K562 (cell line): ENCODE data around the gene ZNF668. TPM values are rescaled to one million over a fixed set of nuclear protein-coding genes. Genes with fewer than 3 reads are reported as not detected.

Experiments used
- ATAC-seq: fragments of 200-7000 bp; cut with Tn5 transposase; 3 replicates; pipeline ENCODE4 v1.9.1; 2020; ENCODE audit warnings: moderate library complexity
- BruUV-seq: library from RNA; stranded (reverse); fragments of 400-500 nt; replicated peaks from 2 replicates; lab custom pipeline; 2021; lab: Mats Ljungman, UMichigan
- CTCF ChIA-PET: fragments of 300-600 bp; formaldehyde crosslinking; extraction: SDS; loops from one replicate; lab custom pipeline; 2021; ENCODE audit warnings: low intra/inter-chr PET ratio; lab: Yijun Ruan, JAX
- POLR2A ChIA-PET: fragments of 300-600, 350-650 bp; sonication (Branson Sonifier 250); formaldehyde crosslinking; extraction: SDS; loops from one replicate; lab custom pipeline; 2021; ENCODE audit warnings: antibody characterized with exemption, inconsistent platforms; lab: Yijun Ruan, JAX
- DNase-seq, 4 experiments: peaks; one replicate each; pipeline versions ENCODE4 v3.0.0 to v3.0.0-alpha.2; 2011 to 2018; ENCODE audit warnings: low spot score in 3 of 4, mixed read lengths in 3 of 4; ENCODE audit errors: extremely low read depth in 1 of 4
- FAIRE-seq: peaks from 2 replicates; lab custom pipeline; 2011; peaks lifted over from hg19 to GRCh38; lab: Jason Lieb, UNC
- H2AFZ ChIP-seq: 2 replicates; pipeline ENCODE4 v1.6.0; 2011; ENCODE audit warnings: low read depth, low read length, control low read depth, inconsistent platforms
- H3K27ac ChIP-seq: fragments of 200-600 bp; 3 replicates; pipeline ENCODE4 v1.8.0; 2011; ENCODE audit warnings: low read depth, mild to moderate bottlenecking, control low read depth, inconsistent platforms, low read length, moderate library complexity, mixed read lengths; ENCODE audit errors: extremely low read depth
- H3K27me3 ChIP-seq, 2 experiments: fragments of 300-600 bp in 1 of 2; 2 replicates in 1 of 2; 3 replicates in 1 of 2; pipeline versions ENCODE4 v1.6.0 to v1.8.0; 2011; ENCODE audit warnings: inconsistent platforms in 2 of 2, low read length in 2 of 2, mild to moderate bottlenecking in 1 of 2, mixed read lengths in 1 of 2, moderate library complexity in 1 of 2; ENCODE audit not compliant: control insufficient read depth in 2 of 2, insufficient read depth in 2 of 2
- H3K36me3 ChIP-seq: fragments of 300-600 bp; 3 replicates; pipeline ENCODE4 v1.8.0; 2011; ENCODE audit warnings: mild to moderate bottlenecking, low read length, inconsistent platforms; ENCODE audit not compliant: control insufficient read depth, insufficient read depth
- H3K4me1 ChIP-seq, 2 experiments: fragments of 200-600 bp in 1 of 2; replicated peaks in 1 of 2; 2 replicates in 1 of 2; 3 replicates in 1 of 2; pipeline versions ENCODE4 v1.5.1 to v1.8.0; 2011; ENCODE audit warnings: inconsistent platforms in 2 of 2, low read length in 2 of 2, mild to moderate bottlenecking in 1 of 2, mixed read lengths in 1 of 2, moderate library complexity in 1 of 2; ENCODE audit not compliant: control insufficient read depth in 2 of 2, insufficient read depth in 2 of 2
- H3K4me2 ChIP-seq: 2 replicates; pipeline ENCODE4 v1.6.1; 2011; ENCODE audit warnings: low read length, control low read depth, inconsistent platforms, mixed read lengths; ENCODE audit not compliant: insufficient read depth
- H3K4me3 ChIP-seq: fragments of 200-600 bp; sonication (generic), shearing (Covaris generic); 2 replicates; pipeline ENCODE4 v1.5.1; 2016; ENCODE audit warnings: control low read depth, inconsistent platforms
- H3K79me2 ChIP-seq: fragments of 200-600 bp; 3 replicates; pipeline ENCODE4 v1.8.0; 2011; ENCODE audit warnings: low read length, inconsistent platforms; ENCODE audit not compliant: control insufficient read depth, insufficient read depth
- H3K9ac ChIP-seq, 2 experiments: 2 replicates each; pipeline versions ENCODE4 v1.6.0 to v1.6.1; 2011; ENCODE audit warnings: low read depth in 2 of 2, low read length in 2 of 2, control low read depth in 1 of 2, inconsistent platforms in 1 of 2, mild to moderate bottlenecking in 1 of 2, mixed read lengths in 1 of 2; ENCODE audit not compliant: insufficient read depth in 1 of 2
- H3K9me1 ChIP-seq: one replicate; pipeline ENCODE4 v1.6.0; 2011; ENCODE audit warnings: inconsistent platforms, mild to moderate bottlenecking, low read length, moderate library complexity; ENCODE audit not compliant: control insufficient read depth, insufficient read depth
- H3K9me3 ChIP-seq: replicated peaks from 2 replicates; pipeline ENCODE4 v1.5.1; 2011; ENCODE audit warnings: low read depth, low read length, inconsistent platforms; ENCODE audit not compliant: control insufficient read depth, insufficient read depth
- H4K20me1 ChIP-seq: replicated peaks from 2 replicates; pipeline ENCODE4 v1.6.1; 2011; ENCODE audit warnings: low read length, inconsistent platforms, mixed read lengths; ENCODE audit not compliant: control insufficient read depth, insufficient read depth
- POLR2G ChIP-seq: fragments of 200-400 bp; formaldehyde crosslinking; IDR thresholded peaks from 2 replicates; pipeline ENCODE4 v1.6.1; 2017; ENCODE audit warnings: low read depth, mild to moderate bottlenecking, antibody characterized with exemption, low read length, moderate library complexity
- THAP7 ChIP-seq: fragments of 250-450 bp; sonication (Bioruptor Pico); IDR thresholded peaks from 2 replicates; pipeline ENCODE4 v1.5.0; 2021
- ZBTB33 ChIP-seq: sonication (generic); formaldehyde crosslinking; IDR thresholded peaks from 2 replicates; pipeline ENCODE4 v1.8.1; 2023; ENCODE audit warnings: mild to moderate bottlenecking, missing genetic modification reagents
- ZBTB34 ChIP-seq: fragments of 250-450 bp; sonication (Bioruptor Pico); IDR thresholded peaks from 2 replicates; pipeline ENCODE4 v1.8.0; 2021; ENCODE audit warnings: mild to moderate bottlenecking, moderate library complexity
- WGBS: fragments of 100-300 bp; shearing (Covaris generic); methylation state at CpG from one replicate; pipeline ENCODE4 v1.1.6; 2016; ENCODE audit warnings: low coverage, mixed read lengths; ENCODE audit not compliant: insufficient coverage; ENCODE audit errors: missing lambda C conversion rate; 5-methylcytosine and 5-hydroxymethylcytosine counted together
- in situ Hi-C: fragments of 300-500 bp; cut with MboI; formaldehyde crosslinking; loops from 4 replicates; pipeline ENCODE4 v1.15.0; 2018; ENCODE audit warnings: inconsistent platforms, mixed read lengths
- intact Hi-C: fragments of 100-400 bp; cut with micrococcal nuclease; formaldehyde crosslinking; loops from 2 replicates; pipeline ENCODE4 v1.14.2; 2022
- polyA plus RNA-seq, 8 experiments: library from polyadenylated mRNA; depleted of rRNA in 4 of 8; stranded (reverse) in 5 of 8; unstranded in 3 of 8; fragments of >200 nt; fragmentation: Nextera tagmentation in 2 of 8; fragmentation: Illumina TruSeq in 1 of 8; extraction: Ambion mirVana in 2 of 8; extraction: Trizol in 1 of 8; gene quantifications; 2 replicates each; pipeline versions ENCODE4 v1.2.1 to v1.2.3, GENCODE V29; 2011 to 2014; ENCODE audit warnings: inconsistent platforms in 1 of 8, missing spikeins in 1 of 8
- total RNA-seq, 7 experiments: library from RNA; depleted of rRNA in 6 of 7; stranded (reverse); fragments of >200 nt in 6 of 7; fragmentation: Illumina TruSeq in 2 of 7; extraction: Trizol in 2 of 7; gene quantifications; 2 replicates each; pipeline versions ENCODE4 v1.2.1 to v1.2.3, GENCODE V29; 2011 to 2021; ENCODE audit warnings: low replicate concordance in 1 of 7

ZNF668 gene
- total and polyA plus RNA-seq, 9 of the 15 experiments (the other 6 are each of a cell fraction or from before 2014, with no cell fraction given), result 0.04 to 15.3 (median 3.8) TPM; not detected in 1

GRCh38 chr16:31063843-31064611 lies 10.0 kb downstream of the ZNF668 start:
- H3K4me1 ChIP-seq, result peaks cover 0 to 19% of the 10 kb centered on the region in 2 experiments; a peak in 3 of 5 replicates
- no peak overlapping the region for H2AFZ ChIP-seq
- peaks cover 42% of the 10 kb centered on the region; the same call in 2 of the 3 replicates for H3K36me3 ChIP-seq
- H3K4me2 ChIP-seq, result no peak overlapping the region
- no peak overlapping the region for H3K9ac ChIP-seq
- H3K9me1 ChIP-seq, result no peaks in the 10 kb centered on the region
- ATAC-seq, result no peak
- peaks cover 31% of the 10 kb centered on the region for H3K79me2 ChIP-seq
- ChIA-PET POLR2A (interaction anchor here (1.3 to 1.7 kb wide), 3 partner anchors 9 to 116 kb away, joined by 3 to 10 read pairs (median 5); partner anchors contain the start of gene FUS), CTCF (no interaction called here)
- in situ Hi-C loops, result no loop called here
- TF ChIP-seq ZBTB33 (CRISPR knock-in tag), result peak; percentile 84
- TF ChIP-seq POLR2G, result peak; percentile 14; the same call in 1 of the 2 replicates
- TF ChIP-seq THAP7, result no peak
- TF ChIP-seq ZBTB34 (CRISPR knock-in tag), result no peak
- TF ChIP-seq, all 486 proteins: peak for 2
- no TSS peak for BruUV-seq
- no peaks in the 10 kb centered on the region for H3K27me3 ChIP-seq
- H3K9me3 ChIP-seq, result no peaks in the 10 kb centered on the region
- DNase-seq (no peak), FAIRE-seq (no peak)
- no peak overlapping the region for H3K4me3 ChIP-seq
- WGBS, result 96% methylated on average over 48 of the region's 56 CpGs
- H3K27ac ChIP-seq, result no peak overlapping the region
- no peaks in the 10 kb centered on the region for H4K20me1 ChIP-seq
- intact Hi-C loops, result no loop called here
